ENCODE results near the gene BUB1B.

DNA sequence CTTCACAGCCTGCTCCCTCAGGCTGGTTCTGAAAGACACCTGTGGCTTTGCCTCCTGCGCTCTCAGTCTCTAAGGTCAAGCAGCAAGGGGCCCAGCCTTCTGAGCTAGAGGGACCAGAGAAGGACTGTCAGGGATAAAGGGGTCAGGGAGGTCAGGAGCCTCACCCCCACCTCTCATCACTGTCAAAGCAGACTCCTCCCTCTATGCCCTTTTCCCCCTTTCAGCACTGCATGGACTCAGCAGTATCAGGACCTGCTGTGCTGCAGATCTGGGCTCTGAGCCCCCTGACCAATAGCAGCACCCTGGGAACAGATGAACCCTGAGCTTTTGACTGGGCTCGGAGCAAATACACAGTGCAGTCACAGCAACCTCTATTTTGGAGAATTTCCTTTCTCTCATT is 49.0 kb upstream of the BUB1B start:
- TF ChIP-seq, protein P1, sequence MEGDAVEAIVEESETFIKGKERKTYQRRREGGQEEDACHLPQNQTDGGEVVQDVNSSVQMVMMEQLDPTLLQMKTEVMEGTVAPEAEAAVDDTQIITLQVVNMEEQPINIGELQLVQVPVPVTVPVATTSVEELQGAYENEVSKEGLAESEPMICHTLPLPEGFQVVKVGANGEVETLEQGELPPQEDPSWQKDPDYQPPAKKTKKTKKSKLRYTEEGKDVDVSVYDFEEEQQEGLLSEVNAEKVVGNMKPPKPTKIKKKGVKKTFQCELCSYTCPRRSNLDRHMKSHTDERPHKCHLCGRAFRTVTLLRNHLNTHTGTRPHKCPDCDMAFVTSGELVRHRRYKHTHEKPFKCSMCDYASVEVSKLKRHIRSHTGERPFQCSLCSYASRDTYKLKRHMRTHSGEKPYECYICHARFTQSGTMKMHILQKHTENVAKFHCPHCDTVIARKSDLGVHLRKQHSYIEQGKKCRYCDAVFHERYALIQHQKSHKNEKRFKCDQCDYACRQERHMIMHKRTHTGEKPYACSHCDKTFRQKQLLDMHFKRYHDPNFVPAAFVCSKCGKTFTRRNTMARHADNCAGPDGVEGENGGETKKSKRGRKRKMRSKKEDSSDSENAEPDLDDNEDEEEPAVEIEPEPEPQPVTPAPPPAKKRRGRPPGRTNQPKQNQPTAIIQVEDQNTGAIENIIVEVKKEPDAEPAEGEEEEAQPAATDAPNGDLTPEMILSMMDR (IDR thresholded peaks at IDR 0.05; ENCODE audit: borderline replicate concordance, extremely low read depth, low read length, poor library complexity, severe bottlenecking): no peak
- TF ChIP-seq EZH2 (IDR thresholded peaks at IDR 0.05; ENCODE audit: borderline replicate concordance, low read depth, low read length, severe bottlenecking): no peak
